ENCODE data around the gene PACRG.

DNA sequence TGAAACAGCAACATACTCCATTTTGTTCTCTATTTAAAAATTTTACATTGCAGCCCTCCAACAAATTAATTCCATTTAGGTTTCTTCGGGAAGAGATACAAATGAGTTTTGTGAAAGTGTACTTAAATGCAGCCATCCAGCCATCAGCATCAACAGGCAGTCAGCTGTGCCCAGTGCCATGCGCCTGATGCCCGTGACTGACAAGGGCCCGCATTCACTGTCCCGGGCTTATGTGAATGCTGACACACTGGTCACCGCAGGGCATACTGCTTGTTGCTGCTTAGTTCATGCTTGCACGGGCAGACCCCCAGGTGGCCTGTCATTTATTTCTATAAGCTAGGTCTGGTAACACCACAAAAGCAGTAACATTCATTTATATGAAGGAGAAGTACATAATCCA, 461.8 kb downstream of the PACRG start:
- no peak for TF ChIP-seq POLR2A (IDR thresholded peaks at IDR 0.05; ENCODE audit: low read length)
- TF ChIP-seq, protein P1, sequence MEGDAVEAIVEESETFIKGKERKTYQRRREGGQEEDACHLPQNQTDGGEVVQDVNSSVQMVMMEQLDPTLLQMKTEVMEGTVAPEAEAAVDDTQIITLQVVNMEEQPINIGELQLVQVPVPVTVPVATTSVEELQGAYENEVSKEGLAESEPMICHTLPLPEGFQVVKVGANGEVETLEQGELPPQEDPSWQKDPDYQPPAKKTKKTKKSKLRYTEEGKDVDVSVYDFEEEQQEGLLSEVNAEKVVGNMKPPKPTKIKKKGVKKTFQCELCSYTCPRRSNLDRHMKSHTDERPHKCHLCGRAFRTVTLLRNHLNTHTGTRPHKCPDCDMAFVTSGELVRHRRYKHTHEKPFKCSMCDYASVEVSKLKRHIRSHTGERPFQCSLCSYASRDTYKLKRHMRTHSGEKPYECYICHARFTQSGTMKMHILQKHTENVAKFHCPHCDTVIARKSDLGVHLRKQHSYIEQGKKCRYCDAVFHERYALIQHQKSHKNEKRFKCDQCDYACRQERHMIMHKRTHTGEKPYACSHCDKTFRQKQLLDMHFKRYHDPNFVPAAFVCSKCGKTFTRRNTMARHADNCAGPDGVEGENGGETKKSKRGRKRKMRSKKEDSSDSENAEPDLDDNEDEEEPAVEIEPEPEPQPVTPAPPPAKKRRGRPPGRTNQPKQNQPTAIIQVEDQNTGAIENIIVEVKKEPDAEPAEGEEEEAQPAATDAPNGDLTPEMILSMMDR (IDR thresholded peaks at IDR 0.05) = no peak
- TF ChIP-seq EP300 (IDR thresholded peaks at IDR 0.05) = no peak
- no peak for TF ChIP-seq PHF8 (IDR thresholded peaks at IDR 0.05; ENCODE audit: borderline replicate concordance, low read depth)
- TF ChIP-seq CBX2 (IDR thresholded peaks at IDR 0.05; ENCODE audit: borderline replicate concordance, low read depth) = no peak
- TF ChIP-seq, protein P2, sequence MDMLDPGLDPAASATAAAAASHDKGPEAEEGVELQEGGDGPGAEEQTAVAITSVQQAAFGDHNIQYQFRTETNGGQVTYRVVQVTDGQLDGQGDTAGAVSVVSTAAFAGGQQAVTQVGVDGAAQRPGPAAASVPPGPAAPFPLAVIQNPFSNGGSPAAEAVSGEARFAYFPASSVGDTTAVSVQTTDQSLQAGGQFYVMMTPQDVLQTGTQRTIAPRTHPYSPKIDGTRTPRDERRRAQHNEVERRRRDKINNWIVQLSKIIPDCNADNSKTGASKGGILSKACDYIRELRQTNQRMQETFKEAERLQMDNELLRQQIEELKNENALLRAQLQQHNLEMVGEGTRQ (IDR thresholded peaks at IDR 0.05) = no peak
- no peak for TF ChIP-seq HOXB5 (CRISPR knock-in tag; IDR thresholded peaks at IDR 0.05)
- TF ChIP-seq, protein P3, sequence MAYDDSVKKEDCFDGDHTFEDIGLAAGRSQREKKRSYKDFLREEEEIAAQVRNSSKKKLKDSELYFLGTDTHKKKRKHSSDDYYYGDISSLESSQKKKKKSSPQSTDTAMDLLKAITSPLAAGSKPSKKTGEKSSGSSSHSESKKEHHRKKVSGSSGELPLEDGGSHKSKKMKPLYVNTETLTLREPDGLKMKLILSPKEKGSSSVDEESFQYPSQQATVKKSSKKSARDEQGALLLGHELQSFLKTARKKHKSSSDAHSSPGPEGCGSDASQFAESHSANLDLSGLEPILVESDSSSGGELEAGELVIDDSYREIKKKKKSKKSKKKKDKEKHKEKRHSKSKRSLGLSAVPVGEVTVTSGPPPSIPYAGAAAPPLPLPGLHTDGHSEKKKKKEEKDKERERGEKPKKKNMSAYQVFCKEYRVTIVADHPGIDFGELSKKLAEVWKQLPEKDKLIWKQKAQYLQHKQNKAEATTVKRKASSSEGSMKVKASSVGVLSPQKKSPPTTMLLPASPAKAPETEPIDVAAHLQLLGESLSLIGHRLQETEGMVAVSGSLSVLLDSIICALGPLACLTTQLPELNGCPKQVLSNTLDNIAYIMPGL (CRISPR knock-in tag; IDR thresholded peaks at IDR 0.05; ENCODE audit: borderline replicate concordance) = no peak
- no peak for TF ChIP-seq NR3C1 (IDR thresholded peaks at IDR 0.05)
